ENCODE measurements around the gene ZNF598.

The ZNF598 gene

GRCh38 chr16:2008631-2009163 lies 924 bp downstream of the ZNF598 start:
- no peak for ATAC-seq
- Mint-ChIP-seq H3K27me3 (no peaks in the 10 kb centered on the region), H3K9me3 (no peaks in the 10 kb centered on the region), H3K36me3 (ENCODE audit: low read depth) (peaks cover 22% of the 10 kb centered on the region), H3K4me3 (peak overlapping the region; percentile 96), H3K27ac (peak overlapping the region; percentile 82), H3K4me1 (peaks cover 47% of the 10 kb centered on the region)
- DNase-seq: peak; percentile 65

- H3K27ac Mint-ChIP-seq: peak overlapping the region; percentile 82
Measured at GRCh38 chr16:2008009-2008526, 1.6 kb downstream of the ZNF598 start.

GRCh38 chr16:2007081-2007836 lies 2.4 kb downstream of the ZNF598 start:
- Mint-ChIP-seq H3K27me3 (no peaks in the 10 kb centered on the region), H3K36me3 (ENCODE audit: low read depth) (peaks cover 24% of the 10 kb centered on the region)

More at GRCh38 chr16:2008009-2008526, 1.6 kb downstream of the ZNF598 start:
- Mint-ChIP-seq H3K36me3 (ENCODE audit: low read depth) (peaks cover 22% of the 10 kb centered on the region), H3K27me3 (no peaks in the 10 kb centered on the region), H3K9me3 (no peaks in the 10 kb centered on the region), H3K4me3 (peak overlapping the region; percentile 96), H3K4me1 (peaks cover 47% of the 10 kb centered on the region)
- ATAC-seq: no peak
- peak; percentile 54 for DNase-seq

GRCh38 chr16:2006317-2006716 lies 3.3 kb downstream of the ZNF598 start:
- no peak for ATAC-seq
- Mint-ChIP-seq H3K4me3 (peak overlapping the region; percentile 45), H3K4me1 (peaks cover 45% of the 10 kb centered on the region), H3K27ac (peak overlapping the region; percentile 62), H3K36me3 (ENCODE audit: low read depth) (peaks cover 26% of the 10 kb centered on the region), H3K27me3 (no peaks in the 10 kb centered on the region), H3K9me3 (no peaks in the 10 kb centered on the region)
- DNase-seq: no peak

More at GRCh38 chr16:2007081-2007836, 2.4 kb downstream of the ZNF598 start:
- Mint-ChIP-seq H3K27ac (peak overlapping the region; percentile 82), H3K4me3 (peak overlapping the region; percentile 96), H3K4me1 (peaks cover 47% of the 10 kb centered on the region), H3K9me3 (no peaks in the 10 kb centered on the region)
- ATAC-seq (no peak), DNase-seq (no peak)

GRCh38 chr16:2005646-2006045 lies 4.0 kb downstream of the ZNF598 start:
- Mint-ChIP-seq H3K4me3 (no peak overlapping the region), H3K27ac (no peak overlapping the region), H3K36me3 (ENCODE audit: low read depth) (peaks cover 29% of the 10 kb centered on the region), H3K9me3 (no peaks in the 10 kb centered on the region), H3K4me1 (peaks cover 43% of the 10 kb centered on the region), H3K27me3 (no peaks in the 10 kb centered on the region)
- ATAC-seq (no peak), DNase-seq (no peak)

- Mint-ChIP-seq H3K36me3 (ENCODE audit: low read depth) (peaks cover 25% of the 10 kb centered on the region), H3K4me1 (peaks cover 38% of the 10 kb centered on the region), H3K4me3 (no peak overlapping the region), H3K27ac (no peak overlapping the region), H3K9me3 (no peaks in the 10 kb centered on the region), H3K27me3 (no peaks in the 10 kb centered on the region)
- DNase-seq (no peak), ATAC-seq (no peak)
Measured at GRCh38 chr16:2004795-2005517, 4.7 kb downstream of the ZNF598 start.

GRCh38 chr16:2003827-2004641 lies 5.6 kb downstream of the ZNF598 start:
- Mint-ChIP-seq H3K36me3 (ENCODE audit: low read depth) (peaks cover 25% of the 10 kb centered on the region), H3K4me3 (no peak overlapping the region), H3K27me3 (no peaks in the 10 kb centered on the region), H3K4me1 (peaks cover 38% of the 10 kb centered on the region), H3K9me3 (no peaks in the 10 kb centered on the region), H3K27ac (no peak overlapping the region)
- DNase-seq (peak; percentile 91), ATAC-seq (peak; percentile 87)

GRCh38 chr16:2003231-2003826 lies 6.3 kb downstream of the ZNF598 start:
- Mint-ChIP-seq H3K4me1 (peaks cover 33% of the 10 kb centered on the region), H3K4me3 (no peak overlapping the region), H3K27ac (no peak overlapping the region), H3K9me3 (no peaks in the 10 kb centered on the region), H3K36me3 (ENCODE audit: low read depth) (peaks cover 21% of the 10 kb centered on the region), H3K27me3 (no peaks in the 10 kb centered on the region)
- no peak for ATAC-seq
- no peak for DNase-seq

GRCh38 chr16:2002406-2003230 lies 7.0 kb downstream of the ZNF598 start:
- H3K4me3 Mint-ChIP-seq: no peak overlapping the region

GRCh38 chr16:2001456-2002355 lies 7.9 kb downstream of the ZNF598 start:
- Mint-ChIP-seq H3K4me3 (no peak overlapping the region), H3K27ac (no peak overlapping the region), H3K36me3 (ENCODE audit: low read depth) (peaks cover 21% of the 10 kb centered on the region), H3K9me3 (no peaks in the 10 kb centered on the region), H3K4me1 (peaks cover 22% of the 10 kb centered on the region), H3K27me3 (no peaks in the 10 kb centered on the region)
- no peak for ATAC-seq
- no peak for DNase-seq

More at GRCh38 chr16:2002406-2003230, 7.0 kb downstream of the ZNF598 start:
- Mint-ChIP-seq H3K36me3 (ENCODE audit: low read depth) (peaks cover 18% of the 10 kb centered on the region), H3K27me3 (no peaks in the 10 kb centered on the region), H3K9me3 (no peaks in the 10 kb centered on the region), H3K27ac (peak overlapping the region; percentile 59), H3K4me1 (peaks cover 26% of the 10 kb centered on the region)
- no peak for DNase-seq
- no peak for ATAC-seq

GRCh38 chr16:2001035-2001434 lies 8.6 kb downstream of the ZNF598 start:
- Mint-ChIP-seq H3K27me3 (no peaks in the 10 kb centered on the region), H3K9me3 (no peaks in the 10 kb centered on the region), H3K36me3 (ENCODE audit: low read depth) (peaks cover 22% of the 10 kb centered on the region), H3K4me1 (peaks cover 24% of the 10 kb centered on the region), H3K27ac (no peak overlapping the region), H3K4me3 (no peak overlapping the region)
- DNase-seq (no peak), ATAC-seq (no peak)

- ATAC-seq (no peak), DNase-seq (no peak)
- H3K27me3 Mint-ChIP-seq: no peaks in the 10 kb centered on the region
- H3K36me3 Mint-ChIP-seq (ENCODE audit: low read depth): peaks cover 20% of the 10 kb centered on the region
- no peak overlapping the region for H3K4me3 Mint-ChIP-seq
- peaks cover 16% of the 10 kb centered on the region for H3K4me1 Mint-ChIP-seq
- H3K9me3 Mint-ChIP-seq: no peaks in the 10 kb centered on the region
- no peak overlapping the region for H3K27ac Mint-ChIP-seq
Measured at GRCh38 chr16:1999866-2000514, 9.6 kb downstream of the ZNF598 start.

Measured in activated naive CD8-positive, alpha-beta T cell treated with anti-CD3 and anti-CD28 coated beads, Interleukin-2, amount 50 U/mL, for 24 hours (primary cell).